HG03442 (cell line): ENCODE measurements around the gene CADPS2.

Source experiments
- ATAC-seq: cut with Tn5 transposase; IDR thresholded peaks from one replicate; pipeline ENCODE4 v1.9.1; 2021; ENCODE audit warnings: mild to moderate bottlenecking, moderate library complexity; ENCODE audit not compliant: unreplicated experiment

Gene CADPS2

DNA sequence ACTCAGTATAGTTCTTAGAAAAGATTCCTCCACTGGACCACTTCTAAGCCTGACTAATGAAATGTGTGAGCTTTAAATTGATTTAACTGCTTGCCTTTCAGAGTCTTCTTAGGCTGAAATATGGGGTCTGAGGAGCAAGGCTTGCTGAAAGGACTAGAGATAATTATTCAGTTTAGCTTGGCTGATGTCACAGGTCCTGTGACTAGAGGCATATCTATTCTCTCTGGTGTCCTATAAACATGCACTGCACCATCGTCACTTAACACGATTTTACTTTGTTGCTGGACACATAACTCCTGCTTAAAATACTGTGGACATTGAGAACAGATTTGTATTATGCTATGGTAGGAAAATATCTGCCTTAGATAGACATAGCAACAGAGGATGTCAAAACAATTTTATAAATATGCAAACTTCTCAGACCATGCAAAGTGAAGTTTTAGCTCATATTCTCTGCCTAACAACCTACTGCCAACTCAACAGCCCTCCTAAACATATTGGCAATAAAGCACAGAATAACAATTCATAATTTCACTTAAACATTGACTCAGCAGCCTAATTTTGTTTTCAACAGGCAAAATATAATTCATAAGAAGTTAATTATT lies 267.6 kb downstream of the CADPS2 start:
- ATAC-seq, result no peak

DNA sequence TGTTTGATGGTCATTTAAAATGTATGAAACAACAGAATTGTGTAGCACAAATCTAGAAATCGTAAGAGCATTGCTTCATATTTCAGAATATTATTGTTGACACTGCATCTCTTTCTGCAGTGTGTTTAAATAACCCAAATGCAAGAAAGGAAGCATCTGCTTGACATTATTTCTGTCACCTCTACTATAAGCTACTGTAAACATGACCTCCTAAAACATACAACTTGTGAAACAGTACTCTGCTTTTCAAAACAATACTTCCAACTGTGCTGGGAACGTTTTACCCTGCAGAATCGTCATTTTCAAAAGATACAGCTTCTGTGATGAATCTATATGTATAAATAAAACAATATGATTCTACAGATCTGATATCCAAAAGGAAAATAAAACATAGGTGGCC lies 269.3 kb downstream of the CADPS2 start:
- ATAC-seq, result no peak

GRCh38 chr7:122605929-122606328 lies 280.3 kb downstream of the CADPS2 start:
- ATAC-seq, result no peak

DNA sequence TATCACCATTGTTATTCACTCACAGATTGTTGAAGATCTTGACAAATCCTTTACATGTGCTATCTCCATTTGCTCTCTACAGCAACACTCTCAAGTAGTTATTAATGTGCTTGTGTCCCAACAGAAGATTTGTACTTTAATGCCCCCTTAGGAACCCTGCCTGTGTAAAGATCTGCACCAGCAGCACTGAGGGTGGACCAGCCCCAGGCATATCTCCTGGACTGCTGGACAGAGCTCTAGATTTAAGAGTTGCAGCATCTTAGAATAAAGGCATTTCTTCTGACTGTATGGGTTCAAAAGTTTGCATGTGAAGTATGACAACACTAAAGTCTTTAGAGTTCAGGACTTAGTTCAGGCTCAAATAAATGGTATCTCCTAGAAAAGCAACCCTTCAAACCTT lies 282.0 kb downstream of the CADPS2 start:
- ATAC-seq, result no peak

DNA sequence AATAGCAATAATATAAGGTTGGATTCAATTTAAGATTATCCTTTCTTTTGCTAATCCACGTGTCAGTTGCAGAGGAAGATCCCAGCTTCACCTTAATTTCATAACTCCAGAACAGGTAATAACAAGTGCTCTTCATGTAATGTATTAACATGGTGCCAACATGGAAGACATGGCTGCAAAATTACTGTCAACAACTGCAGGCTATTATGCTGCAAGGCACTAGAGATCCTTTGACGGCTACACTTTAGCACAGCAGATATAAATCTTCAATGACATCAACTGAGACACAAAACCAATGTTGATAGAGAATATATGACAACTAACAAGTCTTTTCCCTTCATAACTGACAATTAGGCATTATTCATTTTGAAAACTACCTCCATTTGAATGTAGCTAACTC lies 283.5 kb downstream of the CADPS2 start:
- ATAC-seq, result no peak

DNA sequence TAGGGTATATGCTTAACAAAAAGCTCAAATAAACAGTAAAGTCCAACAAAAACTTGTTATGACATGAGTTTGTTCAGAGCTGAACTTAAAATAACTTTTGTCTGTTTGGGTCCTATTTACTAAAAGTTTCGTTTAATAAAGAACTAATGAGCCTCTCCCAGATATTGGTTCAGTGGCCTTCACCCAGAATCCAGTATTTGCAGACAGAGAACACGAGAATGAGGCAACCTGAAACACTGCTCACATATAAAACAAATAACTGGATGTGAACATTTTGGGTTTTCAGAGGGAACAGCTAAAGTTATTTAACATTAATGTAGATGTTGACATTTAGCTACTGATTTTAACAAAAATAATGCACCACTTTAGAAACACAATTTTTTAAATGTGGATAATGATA lies 285.6 kb downstream of the CADPS2 start:
- no peak for ATAC-seq

DNA sequence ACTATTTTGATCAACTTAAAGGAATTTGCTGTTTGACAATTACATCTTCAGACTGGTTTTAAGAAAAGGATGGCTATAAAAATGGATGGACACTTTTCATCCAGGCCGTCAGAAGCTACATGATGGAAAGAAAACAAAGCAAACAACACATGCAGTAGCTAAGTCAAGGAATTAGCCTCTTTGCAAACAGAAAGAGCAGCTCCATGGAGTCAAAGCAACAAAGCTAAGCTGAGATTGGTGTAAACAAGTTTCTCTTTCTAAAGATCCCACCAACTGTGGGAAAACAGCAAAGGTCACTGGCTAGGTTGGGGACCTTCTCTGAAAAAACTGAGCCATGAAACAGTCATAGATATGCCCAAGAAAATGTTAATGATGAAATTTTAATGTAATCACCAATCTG lies 286.2 kb downstream of the CADPS2 start:
- ATAC-seq, result no peak

- ATAC-seq, result no peak
Observed at GRCh38 chr7:122597277-122597676, 289.0 kb downstream of the CADPS2 start.

DNA sequence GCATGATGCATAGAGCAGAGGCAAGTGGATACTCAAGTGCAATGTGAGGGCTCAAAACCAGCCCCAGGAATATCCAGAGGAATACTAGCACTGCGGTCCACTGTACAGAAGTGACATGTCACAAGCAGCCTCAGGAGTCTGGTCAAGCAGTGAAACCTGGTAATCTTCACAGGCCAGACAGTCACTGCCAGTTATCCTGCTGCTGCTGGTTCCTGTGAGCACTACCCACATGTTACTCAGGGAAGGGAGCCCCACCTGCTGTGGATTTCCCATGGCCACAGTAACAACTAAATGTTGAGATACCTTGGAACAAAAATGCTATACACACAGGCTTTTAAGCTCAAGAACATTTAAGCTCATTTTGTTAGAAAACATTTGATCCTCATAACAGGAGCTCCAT lies 290.4 kb downstream of the CADPS2 start:
- ATAC-seq, result no peak

DNA sequence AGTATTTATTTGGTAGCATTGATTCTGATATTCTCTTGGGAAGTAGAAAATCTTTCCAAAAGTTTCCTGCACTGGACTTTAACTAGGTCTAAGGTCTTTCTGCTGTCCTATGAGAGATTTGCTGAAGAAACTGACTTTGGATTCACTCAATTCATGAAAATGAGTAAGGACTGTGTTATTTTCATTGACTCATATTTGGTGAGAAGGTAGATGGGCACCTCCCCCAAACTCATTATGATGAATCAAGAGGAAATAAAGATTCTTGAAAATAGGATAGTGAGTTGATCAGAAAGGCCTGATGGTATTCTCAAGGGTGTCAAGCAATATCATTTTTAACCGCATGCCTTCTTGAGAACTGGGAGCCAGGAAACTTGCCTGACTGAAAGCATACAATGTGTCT lies 297.6 kb downstream of the CADPS2 start:
- no peak for ATAC-seq

DNA sequence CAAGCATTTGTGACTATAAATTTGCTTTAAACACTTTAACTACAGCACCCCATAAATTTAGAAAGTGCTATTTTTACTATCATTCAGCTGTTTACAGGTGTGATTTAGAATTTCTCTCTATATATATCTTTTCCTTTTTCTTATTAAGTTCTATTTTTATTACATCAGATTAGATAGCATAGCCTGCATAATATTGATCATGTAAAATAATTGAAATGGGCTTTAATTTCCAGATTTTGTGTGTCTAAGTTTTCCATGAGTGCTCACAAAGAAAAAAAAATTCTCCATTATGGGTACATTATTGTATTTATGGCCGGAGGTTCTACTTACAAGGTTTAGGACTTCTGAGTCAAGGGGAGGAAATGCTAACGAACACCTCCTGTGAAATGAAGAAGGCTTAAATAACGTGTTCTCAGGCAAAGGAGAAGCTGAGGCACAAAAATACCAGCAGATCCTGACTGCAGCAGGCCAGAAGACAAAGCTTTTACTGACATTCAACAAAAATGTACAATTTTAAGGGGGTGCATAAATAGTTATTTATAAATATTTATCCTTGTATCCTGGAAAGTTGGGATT lies 301.5 kb downstream of the CADPS2 start:
- ATAC-seq, result no peak

DNA sequence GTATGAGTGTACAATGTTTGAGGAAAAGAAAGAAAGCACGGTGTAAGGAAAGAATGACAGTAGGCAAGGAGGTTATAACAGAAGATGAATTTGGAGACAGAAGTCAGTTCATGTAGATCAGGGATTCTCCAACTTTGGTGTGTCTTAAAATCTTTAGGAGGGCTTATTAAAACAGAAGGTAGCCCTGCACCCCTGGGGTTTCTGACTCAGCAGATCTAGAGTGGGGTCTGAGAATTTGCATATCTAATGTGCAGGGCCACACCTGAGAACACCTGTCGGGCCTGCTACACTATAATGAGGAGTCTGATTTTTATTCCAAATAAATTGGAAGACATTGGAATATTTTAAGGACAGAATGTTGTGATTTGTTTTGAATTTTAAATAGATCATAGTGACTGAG lies 307.9 kb downstream of the CADPS2 start:
- no peak for ATAC-seq

DNA sequence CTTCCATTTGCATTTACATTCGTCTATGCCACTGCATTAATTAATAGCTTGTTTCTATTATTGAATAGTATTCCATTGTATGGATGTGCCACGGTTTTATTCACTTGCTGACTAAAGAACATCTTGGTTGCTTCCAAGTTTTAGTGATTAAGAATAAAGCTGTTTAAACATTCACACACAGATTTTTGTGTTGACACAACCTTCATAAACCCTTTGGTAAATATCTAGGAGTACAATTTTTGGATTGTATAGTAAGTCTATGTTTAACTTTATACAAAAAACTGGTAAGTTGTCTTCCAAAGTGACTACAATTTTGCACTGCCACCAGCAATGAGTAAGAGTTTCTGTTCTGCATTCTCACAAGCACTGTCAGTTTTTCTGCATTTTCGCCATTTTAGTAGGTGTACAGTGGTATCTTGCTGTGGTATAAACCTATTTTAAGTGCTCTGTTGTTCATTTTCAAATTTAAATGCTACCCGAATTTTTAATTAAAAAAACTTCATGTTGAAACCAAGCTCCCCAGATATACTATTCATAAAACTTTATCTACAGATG lies 308.7 kb downstream of the CADPS2 start:
- no peak for ATAC-seq

DNA sequence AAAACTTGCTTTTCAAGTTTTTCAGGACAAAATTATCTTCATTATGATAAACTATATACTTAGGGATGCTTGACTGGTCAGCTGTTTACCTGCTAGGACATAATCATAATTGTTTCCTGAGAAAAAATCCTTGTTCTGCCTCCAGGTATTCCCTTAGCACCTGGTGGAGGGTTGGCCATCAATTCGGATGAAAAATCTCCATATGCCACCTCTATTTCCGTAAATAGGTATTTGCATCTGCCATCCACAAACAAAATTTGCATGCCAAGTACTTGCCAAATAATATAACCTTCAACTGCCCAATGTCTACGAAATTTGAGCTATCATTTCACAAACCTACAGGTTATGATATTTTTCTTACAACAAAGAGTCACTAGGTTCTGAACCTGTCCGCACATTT lies 313.6 kb downstream of the CADPS2 start:
- ATAC-seq, result no peak

DNA sequence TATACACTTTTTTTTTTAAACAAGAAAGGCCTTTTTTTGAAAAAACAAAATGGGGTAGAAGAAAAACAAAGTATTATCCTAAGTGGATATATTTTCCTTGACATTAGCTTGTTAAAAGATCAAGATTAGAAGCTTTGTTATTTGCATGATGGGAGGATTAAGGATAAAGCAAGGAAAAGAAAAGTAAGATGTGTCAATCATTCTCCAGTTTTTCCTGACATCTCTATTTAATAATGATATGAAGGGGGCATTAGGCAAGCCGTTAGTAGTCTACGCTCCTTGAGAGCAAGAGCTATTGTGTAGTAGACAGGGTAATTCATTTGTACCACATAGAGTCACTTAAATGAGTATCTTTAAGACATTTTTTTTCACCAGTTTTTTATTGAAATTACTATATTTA lies 324.9 kb downstream of the CADPS2 start:
- ATAC-seq, result no peak

DNA sequence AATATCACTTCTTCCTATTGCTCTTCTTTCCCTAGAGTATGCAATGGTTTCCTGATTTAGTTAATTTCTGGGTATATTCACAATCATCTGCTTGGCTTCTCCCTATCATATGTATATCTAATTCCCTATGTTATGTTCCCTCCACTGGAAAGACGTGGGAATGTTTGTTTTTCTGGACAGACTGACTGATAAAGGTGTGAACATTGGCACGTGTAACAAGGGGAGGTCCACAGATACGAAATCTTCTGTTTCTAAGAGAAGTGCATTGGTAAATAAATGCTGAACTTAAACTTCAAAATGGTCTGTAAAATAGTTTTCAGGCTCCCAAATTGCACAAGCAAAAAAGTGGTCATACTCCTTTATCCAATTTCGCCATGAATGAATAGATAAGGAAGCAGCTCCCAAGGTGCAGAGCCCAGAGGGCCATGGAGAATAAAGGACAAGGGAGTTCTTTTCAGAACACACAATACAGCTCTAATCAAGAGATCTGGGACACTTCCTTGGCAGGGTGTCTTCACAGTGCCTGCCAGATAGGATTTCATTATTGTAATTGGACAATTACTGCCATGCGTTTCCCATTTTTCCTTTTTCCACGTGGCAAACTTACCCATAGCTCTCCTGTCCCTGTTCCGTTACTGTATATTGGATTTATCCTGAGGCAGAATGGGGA lies 329.3 kb downstream of the CADPS2 start:
- ATAC-seq, result no peak

DNA sequence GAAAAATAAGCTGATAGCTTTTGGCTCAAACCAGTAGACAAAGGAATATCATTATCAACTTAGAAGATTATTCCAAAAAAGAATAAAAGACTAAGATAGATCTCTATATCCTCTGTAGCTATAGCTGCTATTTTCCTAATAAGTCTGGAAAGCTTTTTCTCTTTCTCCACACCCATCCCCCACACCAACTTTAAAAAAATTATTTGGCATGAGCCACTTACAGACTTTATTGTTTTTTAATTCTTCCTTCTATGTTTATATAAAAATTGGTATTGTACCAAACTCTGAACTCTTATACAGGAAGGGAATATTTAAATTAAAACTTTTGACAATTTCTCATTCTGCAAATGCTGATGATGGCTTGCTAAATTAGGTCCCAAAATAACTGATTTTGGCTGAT lies 330.0 kb downstream of the CADPS2 start:
- no peak for ATAC-seq

DNA sequence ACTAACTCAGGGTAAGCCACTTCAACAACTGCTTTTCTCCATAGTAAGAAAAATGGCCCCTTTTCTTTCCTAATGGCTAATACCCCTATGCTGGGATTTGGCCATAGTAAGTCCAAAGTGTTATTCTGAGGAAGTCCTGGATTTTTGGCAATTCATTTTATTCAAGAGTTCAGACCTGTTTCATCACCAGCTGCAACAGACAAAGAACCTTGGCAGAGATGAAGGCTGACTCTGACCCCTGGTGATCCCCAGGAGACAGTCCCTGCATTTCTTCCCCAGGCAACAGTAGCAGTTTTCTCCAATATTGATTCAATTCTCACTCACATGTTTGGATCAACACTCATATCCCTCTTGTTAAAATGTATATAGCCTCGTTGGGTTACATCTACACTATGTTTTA lies 332.5 kb downstream of the CADPS2 start:
- no peak for ATAC-seq

DNA sequence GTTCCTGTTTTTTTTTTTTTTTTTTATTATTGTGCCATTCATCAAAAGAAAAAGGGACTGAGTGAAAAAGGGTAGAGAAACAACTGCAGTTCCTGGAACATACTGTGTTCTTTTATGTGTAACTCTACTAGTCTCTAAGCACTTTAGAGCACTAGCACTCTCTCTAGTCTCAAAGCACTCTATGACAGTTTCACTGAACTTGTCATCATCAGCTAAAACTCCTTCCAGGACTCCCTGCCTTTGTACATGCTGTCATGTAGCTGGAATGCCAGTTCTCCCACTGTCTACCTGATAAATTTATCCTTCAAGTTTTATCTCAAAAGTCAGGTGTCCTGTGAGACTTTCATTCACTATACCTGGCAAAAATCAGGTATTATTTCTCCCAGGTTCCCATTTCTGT lies 333.5 kb downstream of the CADPS2 start:
- no peak for ATAC-seq

DNA sequence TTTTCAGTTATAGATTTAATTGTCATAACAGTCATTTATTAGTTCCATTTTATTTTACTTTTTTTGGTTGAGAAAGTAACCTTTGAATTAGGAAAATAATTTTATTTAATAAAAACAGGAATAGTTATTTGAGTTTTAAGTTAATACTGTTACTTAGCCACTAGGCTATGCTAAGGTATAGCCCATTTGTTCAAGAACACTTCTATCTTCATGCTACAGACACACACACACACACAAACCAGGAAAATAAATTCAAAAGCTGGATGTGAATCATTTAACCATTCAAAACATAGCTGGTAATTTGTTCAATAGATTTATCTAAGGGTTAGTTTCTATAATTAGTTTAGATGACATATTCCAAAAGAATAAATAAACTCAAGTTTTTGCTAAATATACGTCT lies 335.7 kb downstream of the CADPS2 start:
- ATAC-seq, result no peak

GRCh38 chr7:122549578-122549977 lies 336.7 kb downstream of the CADPS2 start:
- no peak for ATAC-seq

- ATAC-seq, result no peak
Observed at GRCh38 chr7:122546496-122546895, 339.8 kb downstream of the CADPS2 start.
